ENCODE data around the gene TES.

- TF ChIP-seq CTCF (IDR thresholded peaks at IDR 0.05) (peak in 2 of 4 experiments; percentile 17 to 36), POLR2A (IDR thresholded peaks at IDR 0.05) (no peak)
Measured at GRCh38 chr7:116242178-116242577, 31.8 kb downstream of the TES start.

All from gastroesophageal sphincter (tissue), 3 donors.